A673 (cell line): Measurements from ENCODE around the gene ABCA2. TPM values are rescaled to one million over a fixed set of nuclear protein-coding genes. Genes with fewer than 3 reads are reported as not detected.
A peak's percentile ranks its signal among the peaks of the same experiment; 100 is the strongest.

ENCODE experiments used
- BruUV-seq: library from RNA; stranded (reverse); fragments of 400-500 nt; replicated peaks from 2 replicates; lab custom pipeline; 2021; lab: Mats Ljungman, UMichigan
- CTCF ChIA-PET: fragments of 300-600 bp; sonication (Branson Sonifier 250); formaldehyde crosslinking; loops from one replicate; lab custom pipeline; 2022; ENCODE audit warnings: antibody characterized with exemption; lab: Charles Lee
- POLR2A ChIA-PET: fragments of 300-600 bp; sonication (Branson Sonifier 250); formaldehyde crosslinking; loops from one replicate; lab custom pipeline; 2022; ENCODE audit warnings: antibody characterized with exemption; ENCODE audit not compliant: low non-redundant PET; lab: Charles Lee
- DNase-seq: peaks from one replicate; pipeline ENCODE4 v3.0.0-alpha.2; 2015; ENCODE audit warnings: low spot score
- H3K27ac ChIP-seq: fragments of 200-600 bp; sonication (generic); 2 replicates; pipeline ENCODE4 v1.5.1; 2016; ENCODE audit warnings: mixed run types, low read depth, mild to moderate bottlenecking, mixed read lengths, antibody characterized with exemption, low read length; ENCODE audit not compliant: poor library complexity, severe bottlenecking
- H3K27me3 ChIP-seq: fragments of 200-600 bp; sonication (generic); replicated peaks from 2 replicates; pipeline ENCODE4 v1.6.1; 2017; ENCODE audit warnings: mixed run types, low read depth, mild to moderate bottlenecking, mixed read lengths, antibody characterized with exemption, low read length; ENCODE audit not compliant: insufficient read depth, poor library complexity
- H3K36me3 ChIP-seq: fragments of 200-600 bp; sonication (generic); 2 replicates; pipeline ENCODE4 v1.6.1; 2016; ENCODE audit warnings: mixed run types, mild to moderate bottlenecking, mixed read lengths, antibody characterized with exemption, low read length; ENCODE audit not compliant: insufficient read depth, poor library complexity, severe bottlenecking
- H3K4me1 ChIP-seq: fragments of 200-600 bp; sonication (generic); 2 replicates; pipeline ENCODE4 v1.6.1; 2017; ENCODE audit warnings: mixed run types, mild to moderate bottlenecking, mixed read lengths, antibody characterized with exemption, low read length; ENCODE audit not compliant: insufficient read depth, poor library complexity, severe bottlenecking
- H3K4me3 ChIP-seq: fragments of 200-600 bp; sonication (generic); 2 replicates; pipeline ENCODE4 v1.5.1; 2016; ENCODE audit warnings: low read depth, mixed run types, mild to moderate bottlenecking, mixed read lengths, low read length; ENCODE audit not compliant: poor library complexity, severe bottlenecking
- H3K9me3 ChIP-seq: fragments of 200-600 bp; sonication (generic); 2 replicates; pipeline ENCODE4 v1.6.1; 2016; ENCODE audit warnings: mixed run types, low read depth, mild to moderate bottlenecking, mixed read lengths, antibody characterized with exemption, low read length; ENCODE audit not compliant: poor library complexity, severe bottlenecking
- CTCF ChIP-seq: fragments of 300-800, 200-600 bp; sonication (generic); conservative IDR thresholded peaks from 2 replicates; pipeline ENCODE4 v1.5.1; 2017; ENCODE audit warnings: low read depth, mild to moderate bottlenecking, antibody characterized with exemption, low read length, moderate library complexity, mixed read lengths
- EZH2 ChIP-seq: fragments of 200-600 bp; sonication (generic); IDR thresholded peaks from 2 replicates; pipeline ENCODE4 v1.6.1; 2017; ENCODE audit warnings: borderline replicate concordance, low read depth, mild to moderate bottlenecking, mixed read lengths, antibody characterized with exemption, low read length; ENCODE audit not compliant: poor library complexity, severe bottlenecking
- intact Hi-C: fragments of 100-400 bp; cut with micrococcal nuclease; formaldehyde crosslinking; loops from one replicate; pipeline ENCODE4 v1.10.0; 2022; ENCODE audit not compliant: unreplicated experiment
- total RNA-seq: library from RNA; stranded (reverse); gene quantifications from 2 replicates; pipeline ENCODE4 v1.2.3, GENCODE V29; 2021

The ABCA2 gene
- total RNA-seq, 1 experiment from 2014 or later: 27.8 TPM

GRCh38 chr9:137053944-137054931 lies 26.2 kb upstream of the ABCA2 start, which contains the start of gene ENTPD2:
Gene ENTPD2, minus strand, starts transcription at chr9:137054061. Its CDS starts 64 bp downstream, at chr9:137053997.
- no TSS peak for BruUV-seq
- no peaks in the 10 kb centered on the region for H3K36me3 ChIP-seq
- H3K4me3 ChIP-seq: peak within 1 kb of the TSS; percentile 42
- intact Hi-C loops: no loop called here
- no peak within 1 kb of the TSS for H3K27ac ChIP-seq
- CTCF ChIA-PET: interaction anchor here (1.0 kb wide), 1 partner anchor 10 kb away, joined by 3 read pairs; no protein-coding TSS in a partner anchor
- TF ChIP-seq CTCF (no peak), EZH2 (no peak)
- no peak for DNase-seq
- no peaks in the 10 kb centered on the region for H3K9me3 ChIP-seq
- H3K4me1 ChIP-seq: no peaks in the 10 kb centered on the region
- peaks cover 11% of the 10 kb centered on the region for H3K27me3 ChIP-seq
- POLR2A ChIA-PET: no interaction called here

- TF ChIP-seq EZH2: no peak
- no peak for TF ChIP-seq CTCF
- no TSS peak for BruUV-seq
- POLR2A ChIA-PET: no interaction called here
- intact Hi-C loops: no loop called here
- H3K27me3 ChIP-seq: peaks cover 11% of the 10 kb centered on the region
- no peaks in the 10 kb centered on the region for H3K36me3 ChIP-seq
- no peak for DNase-seq
- CTCF ChIA-PET: interaction anchor here (0.7 to 1.0 kb wide), 2 partner anchors 15 to 17 kb away, joined by 3 to 5 read pairs; partner anchors contain the start of gene SAPCD2
- peaks cover 4% of the 10 kb centered on the region for H3K4me1 ChIP-seq
- H3K27ac ChIP-seq: no peak overlapping the region
- no peaks in the 10 kb centered on the region for H3K9me3 ChIP-seq
- H3K4me3 ChIP-seq: peak overlapping the region; percentile 42
Measured at GRCh38 chr9:137052998-137053943, 25.2 kb upstream of the ABCA2 start.

GRCh38 chr9:137052293-137052692 lies 24.3 kb upstream of the ABCA2 start:
- Histone ChIP-seq H3K4me3 (no peak overlapping the region), H3K27ac (no peak overlapping the region), H3K27me3 (peaks cover 11% of the 10 kb centered on the region), H3K9me3 (no peaks in the 10 kb centered on the region), H3K4me1 (peaks cover 4% of the 10 kb centered on the region), H3K36me3 (no peaks in the 10 kb centered on the region)
- no TSS peak for BruUV-seq
- TF ChIP-seq CTCF: no peak
- TF ChIP-seq EZH2: no peak
- POLR2A ChIA-PET: no interaction called here
- intact Hi-C loops: no loop called here
- CTCF ChIA-PET: interaction anchor here (0.7 to 1.0 kb wide), 2 partner anchors 16 to 18 kb away, joined by 3 to 5 read pairs; partner anchors contain the start of gene SAPCD2
- DNase-seq: no peak
